SKM-1 (cell line): ENCODE measurements around the gene SUGCT.

ENCODE experiments used
- DNase-seq: peaks from one replicate; lab custom pipeline; 2025; ENCODE audit not compliant: unreplicated experiment; lab: John Stamatoyannopoulos, UW

The SUGCT gene

DNA sequence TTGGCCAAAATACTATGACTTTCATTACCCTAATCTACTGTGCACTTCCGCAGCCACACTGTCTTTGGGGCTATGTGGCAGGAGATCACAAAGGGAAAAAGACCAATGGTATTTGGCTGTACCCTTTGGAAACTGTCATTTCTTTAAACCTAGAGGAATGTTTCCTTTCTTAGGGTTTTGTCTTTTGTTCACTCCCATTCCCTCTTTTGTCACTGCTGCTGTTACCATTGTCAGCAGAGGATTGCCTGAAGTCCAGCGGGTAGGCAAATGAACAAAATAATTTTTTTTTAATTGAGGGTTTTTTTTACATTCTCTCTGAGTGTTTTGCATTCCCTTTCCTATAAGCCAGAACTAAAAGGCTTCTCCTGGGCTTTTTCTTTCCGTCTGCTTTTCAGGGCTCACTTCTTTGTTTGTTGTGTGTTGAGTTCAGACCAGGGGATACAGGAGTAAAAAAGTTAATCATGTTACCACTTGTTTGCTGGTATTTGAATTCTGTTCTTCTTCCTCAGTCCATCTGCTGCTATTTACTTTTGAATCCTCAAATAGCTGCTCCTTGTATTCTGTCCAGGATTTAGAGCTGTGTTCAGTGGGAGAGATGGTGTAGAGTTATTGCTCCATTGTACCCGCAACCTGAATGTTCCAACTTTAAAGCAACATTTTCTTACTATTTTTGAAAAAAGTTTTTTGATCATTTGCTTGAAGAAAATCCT, 374.6 kb downstream of the SUGCT start:
- no peak for DNase-seq

DNA sequence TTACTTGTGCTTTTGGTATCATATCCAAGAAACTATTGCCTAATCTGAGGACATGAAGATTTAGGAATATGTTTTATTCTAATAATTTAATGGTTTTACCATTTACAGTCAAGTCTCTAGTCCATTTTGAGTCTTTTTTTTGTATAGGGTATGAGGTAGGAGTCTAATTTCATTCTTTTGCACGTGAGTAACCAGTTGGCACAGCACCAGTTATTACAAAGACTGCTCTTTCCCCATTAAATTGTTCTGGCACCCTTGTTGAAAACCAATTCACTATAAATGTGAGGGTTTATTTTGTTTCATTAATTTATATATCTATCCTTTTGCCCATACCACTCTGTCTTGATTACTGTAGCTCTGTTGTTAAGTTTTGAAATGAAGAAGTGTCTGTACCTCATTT, 381.6 kb downstream of the SUGCT start:
- DNase-seq: no peak

DNA sequence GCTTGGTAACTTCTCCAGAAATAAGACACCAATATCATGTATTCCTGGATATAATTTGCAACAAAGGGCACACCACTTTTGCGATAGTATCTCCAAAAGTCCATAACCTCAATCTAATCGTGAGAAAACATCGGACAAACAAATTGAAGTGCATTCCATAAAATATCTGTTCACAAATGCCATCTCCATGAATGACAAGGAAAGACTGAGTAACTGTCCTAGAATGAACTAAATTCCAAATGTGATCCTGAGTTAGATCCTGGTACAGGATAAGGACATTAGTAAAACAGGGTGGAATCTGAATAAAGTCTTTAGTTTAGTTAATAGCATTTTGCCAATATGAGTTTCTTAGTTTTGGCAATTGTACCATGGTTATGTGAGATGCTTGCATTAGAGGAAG, 384.2 kb downstream of the SUGCT start:
- DNase-seq: no peak

DNA sequence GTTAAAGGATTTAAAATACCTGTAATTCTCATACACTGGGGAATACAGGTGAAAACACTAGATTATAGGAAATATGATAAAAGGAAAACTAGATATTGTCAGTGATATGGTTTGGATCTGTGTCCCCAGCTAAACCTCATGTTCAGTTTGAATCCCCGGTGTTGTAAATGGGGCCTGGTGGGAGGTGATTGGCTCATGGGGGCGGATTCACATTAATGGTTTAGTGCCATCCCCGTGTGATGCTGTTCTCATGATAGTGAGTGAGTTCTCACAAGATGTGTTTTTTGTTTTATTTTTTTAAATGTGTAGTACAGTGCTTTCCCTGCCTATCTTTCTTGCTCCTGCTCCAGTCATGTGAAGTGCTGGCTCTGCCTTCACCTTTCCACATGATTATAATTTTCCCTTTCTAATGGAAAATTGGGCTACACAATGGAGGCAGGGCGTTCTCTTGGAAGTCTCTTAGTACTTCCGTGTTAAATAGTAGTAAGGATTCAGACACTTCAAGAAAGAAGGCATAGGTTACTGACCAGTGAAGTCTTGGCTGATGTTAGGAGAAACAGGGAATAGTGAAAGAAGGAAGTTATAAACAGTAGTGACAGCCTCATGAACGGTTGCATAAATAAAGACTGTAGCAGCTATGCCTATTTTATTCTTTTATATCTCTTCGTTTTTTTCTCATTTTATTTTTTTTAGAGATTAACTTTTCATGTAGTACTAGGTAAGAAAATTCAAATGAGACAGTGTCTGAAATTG, 386.4 kb downstream of the SUGCT start:
- DNase-seq: no peak

DNA sequence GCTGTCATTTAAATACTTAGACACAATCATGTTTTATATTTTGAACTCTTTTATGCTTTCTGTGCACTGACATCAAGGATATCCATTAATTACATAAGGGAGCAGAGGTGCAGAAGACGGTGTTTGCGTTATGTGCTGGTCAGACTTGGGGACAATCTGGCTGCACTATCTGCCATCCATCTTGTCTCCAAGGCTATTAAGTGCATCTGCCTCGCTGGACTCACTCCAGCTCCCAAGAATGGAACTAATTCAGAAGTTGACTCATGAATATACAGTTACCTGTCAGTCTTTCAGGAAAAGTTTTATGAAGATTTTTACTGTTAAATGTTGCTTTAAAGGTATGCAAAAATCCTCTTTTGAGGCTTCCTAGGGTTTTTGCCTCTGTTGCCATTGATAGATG, 391.0 kb downstream of the SUGCT start:
- no peak for DNase-seq

DNA sequence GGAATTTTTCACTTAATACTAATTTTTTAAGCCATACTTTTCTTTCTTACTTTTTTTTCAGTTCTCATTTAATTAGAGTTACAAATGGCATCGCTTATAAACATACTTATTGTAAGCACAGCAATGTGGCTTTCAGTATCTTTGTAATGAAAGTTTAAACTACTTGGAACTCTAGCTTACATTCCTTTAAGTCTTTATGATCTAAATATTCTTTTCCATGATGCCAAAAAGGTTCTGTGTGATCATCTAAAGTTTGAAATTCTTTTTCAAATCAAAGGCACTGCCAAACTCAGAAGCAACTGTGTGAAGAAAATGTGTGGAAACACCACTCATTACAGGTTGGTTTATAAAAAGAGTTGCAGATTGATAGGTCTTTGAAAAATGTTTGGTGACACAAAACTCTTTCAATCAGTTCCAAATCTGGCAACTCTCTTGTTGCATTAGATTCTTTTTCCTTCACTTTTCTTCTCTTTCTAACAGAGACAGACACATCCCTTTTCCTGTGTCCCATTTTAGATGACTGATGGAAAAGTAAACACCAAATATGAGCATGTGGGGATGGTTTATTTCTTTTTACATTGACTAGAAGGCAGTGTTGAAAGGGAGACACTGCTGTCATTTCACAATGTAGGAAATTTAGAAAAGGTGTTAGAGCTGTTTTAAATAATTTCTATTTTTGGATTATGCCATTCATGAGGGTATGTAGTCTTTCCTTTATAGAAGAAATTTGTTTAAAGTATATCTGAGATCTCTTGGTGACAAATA, 392.3 kb downstream of the SUGCT start:
- no peak for DNase-seq

DNA sequence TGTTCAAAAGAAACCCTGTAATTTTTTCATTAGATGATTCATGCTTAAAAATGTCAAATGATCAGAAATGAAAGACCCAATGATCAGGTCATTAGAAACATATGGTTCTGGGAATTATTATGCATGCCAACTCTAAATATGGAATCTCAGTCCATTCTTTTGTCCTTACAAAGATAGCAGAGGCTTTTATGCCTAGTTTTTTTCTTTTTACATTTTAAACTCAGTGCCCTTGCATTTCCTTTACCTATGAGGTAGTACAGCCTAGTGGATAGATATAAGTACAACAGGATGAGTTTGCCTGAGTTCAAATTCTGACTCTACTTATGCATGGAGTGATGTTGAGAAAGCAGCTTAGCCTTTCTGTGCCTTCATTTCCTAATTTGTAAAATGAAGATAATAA, 392.9 kb downstream of the SUGCT start:
- DNase-seq: no peak

DNA sequence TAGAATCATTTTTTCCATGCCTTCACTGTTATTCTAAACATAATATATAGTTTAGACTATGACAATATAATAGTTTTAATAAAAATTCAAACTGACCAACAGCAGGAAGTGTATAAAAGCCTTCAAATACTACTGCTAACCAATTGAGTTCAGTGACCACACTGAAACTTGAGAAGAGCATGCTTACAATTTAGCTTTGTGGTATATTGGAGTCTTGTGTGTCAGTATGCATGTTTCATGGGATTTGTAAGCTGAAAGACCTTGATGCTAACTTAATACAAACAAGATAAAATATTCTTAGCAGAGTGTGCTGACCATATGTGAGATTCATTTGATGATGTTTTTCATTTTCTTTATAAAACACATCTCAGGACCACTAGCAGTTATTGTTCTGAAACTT, 395.5 kb downstream of the SUGCT start:
- DNase-seq: no peak

DNA sequence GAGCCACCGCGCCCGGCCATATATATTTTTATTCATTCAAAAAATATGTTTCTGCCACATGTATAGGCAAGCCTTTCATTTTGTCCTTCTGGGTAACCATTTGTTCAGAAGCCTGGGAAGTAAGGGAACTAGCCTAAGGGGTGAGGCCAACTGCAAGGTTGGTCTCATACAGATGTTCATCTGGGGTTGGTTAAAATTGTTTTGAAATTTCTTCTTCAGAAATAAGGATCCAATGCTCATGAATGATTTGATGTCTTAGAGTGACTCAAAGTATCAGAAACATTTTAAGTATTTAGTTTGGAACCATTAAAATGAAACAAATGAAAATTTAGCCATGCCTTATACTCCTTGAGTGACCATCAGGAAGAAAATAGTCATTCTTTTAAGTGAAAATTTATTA, 397.2 kb downstream of the SUGCT start:
- no peak for DNase-seq

DNA sequence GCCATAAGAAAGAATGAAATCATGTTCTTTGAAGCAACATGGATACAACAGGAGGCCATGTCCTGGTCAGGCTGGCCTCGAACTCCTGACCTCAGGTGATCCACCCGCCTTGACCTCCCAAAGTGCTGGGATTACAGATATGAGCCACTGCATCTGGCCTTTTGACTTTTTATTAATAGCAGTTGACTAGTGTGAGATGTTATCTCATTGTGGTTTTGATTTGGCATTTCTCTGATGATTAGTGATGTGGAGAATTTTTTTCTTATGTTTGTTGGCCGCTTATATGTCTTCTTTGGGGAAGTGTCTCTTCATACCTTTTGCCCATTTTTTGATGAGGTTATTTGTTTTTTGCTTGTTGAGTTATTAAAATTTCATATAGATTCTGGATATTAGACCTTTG, 400.9 kb downstream of the SUGCT start:
- no peak for DNase-seq

DNA sequence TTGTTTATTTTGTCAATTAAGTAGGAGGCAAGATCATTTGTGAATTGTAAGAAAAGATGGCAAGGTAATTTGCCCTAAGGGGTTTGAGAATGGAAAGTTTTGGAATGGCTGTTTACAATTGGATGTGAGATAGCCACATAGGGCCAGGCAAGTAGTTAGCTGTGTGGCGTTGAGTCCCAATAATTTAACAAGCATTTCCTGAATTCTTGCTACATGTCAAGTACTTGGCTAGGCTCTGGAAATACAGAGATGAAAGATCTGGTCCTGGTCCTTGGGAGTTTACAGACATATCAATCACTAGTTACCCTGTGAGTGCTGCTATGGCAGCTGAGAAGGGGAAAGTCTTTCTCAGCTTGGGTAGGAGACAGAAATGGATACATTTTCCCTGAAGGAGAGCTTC, 401.6 kb downstream of the SUGCT start:
- no peak for DNase-seq

DNA sequence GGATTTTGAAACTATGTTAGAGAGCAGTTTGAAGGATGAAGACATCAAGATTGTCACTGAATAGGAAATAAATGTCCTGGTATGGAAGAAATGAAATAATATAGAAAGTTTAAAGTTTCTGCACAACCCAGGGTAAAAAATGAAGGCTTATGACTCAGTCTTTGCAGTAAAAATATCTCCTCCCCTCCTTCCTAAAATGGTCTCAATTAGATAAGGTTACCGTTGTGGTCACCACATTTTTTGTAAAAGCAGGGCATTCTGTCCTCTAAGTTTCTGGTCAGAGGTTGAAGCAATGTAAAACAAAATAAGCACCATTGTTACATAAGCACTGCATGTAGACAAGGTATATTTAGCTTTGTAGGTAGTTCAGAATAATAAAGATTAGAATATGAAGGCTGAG, 403.5 kb downstream of the SUGCT start:
- no peak for DNase-seq

DNA sequence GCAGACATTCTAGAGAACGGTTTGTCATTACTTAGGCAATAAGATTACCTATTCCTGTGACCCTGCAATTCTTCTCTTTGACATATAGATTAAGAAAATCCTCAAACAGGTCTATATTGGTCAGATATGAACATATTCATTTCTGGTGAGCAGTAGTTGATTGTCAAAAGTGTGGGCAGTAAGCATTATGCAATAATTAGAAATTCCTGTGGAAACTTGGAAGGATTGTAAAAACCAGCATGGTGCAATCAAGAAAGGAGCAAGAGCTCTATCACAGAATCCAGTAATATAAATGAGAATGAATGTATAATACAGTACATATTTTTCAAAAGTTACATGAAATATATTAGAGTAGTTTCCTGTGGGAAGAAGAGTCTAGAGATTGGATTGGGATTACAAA, 406.5 kb downstream of the SUGCT start:
- DNase-seq: no peak

DNA sequence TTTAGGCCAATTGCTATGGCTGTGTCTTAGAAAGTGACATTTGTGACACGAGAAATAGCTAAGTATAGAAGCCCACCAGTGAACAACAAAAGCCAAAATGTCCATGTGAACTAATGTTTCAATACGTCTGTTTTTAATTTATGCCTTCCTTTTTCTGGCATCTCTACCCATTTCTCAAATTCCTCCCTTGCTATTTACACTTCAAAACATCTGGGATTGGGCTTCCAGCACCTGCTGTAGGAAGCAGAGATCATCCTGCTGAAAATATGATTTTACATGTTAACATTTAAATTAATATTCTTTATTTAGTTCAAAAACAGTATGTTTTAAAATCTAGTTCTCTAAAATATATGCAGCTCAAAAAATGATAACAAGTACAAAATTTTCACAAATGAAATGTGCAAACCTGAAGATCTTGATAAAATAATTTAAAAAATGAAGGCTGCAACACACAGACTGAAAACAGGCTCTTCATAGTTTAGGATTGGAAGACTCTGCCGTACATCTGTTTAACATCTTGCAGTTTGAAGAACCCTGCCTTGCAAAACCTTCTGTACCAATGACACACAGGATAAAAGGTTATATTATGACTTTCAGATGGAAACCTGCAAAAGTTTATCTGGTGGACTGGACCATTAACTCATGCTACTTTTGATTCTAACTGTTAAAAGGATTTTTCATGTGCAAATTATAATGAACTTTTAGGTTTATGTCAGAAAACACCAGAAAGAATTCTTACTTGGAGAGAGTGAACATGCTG, 408.4 kb downstream of the SUGCT start:
- no peak for DNase-seq

DNA sequence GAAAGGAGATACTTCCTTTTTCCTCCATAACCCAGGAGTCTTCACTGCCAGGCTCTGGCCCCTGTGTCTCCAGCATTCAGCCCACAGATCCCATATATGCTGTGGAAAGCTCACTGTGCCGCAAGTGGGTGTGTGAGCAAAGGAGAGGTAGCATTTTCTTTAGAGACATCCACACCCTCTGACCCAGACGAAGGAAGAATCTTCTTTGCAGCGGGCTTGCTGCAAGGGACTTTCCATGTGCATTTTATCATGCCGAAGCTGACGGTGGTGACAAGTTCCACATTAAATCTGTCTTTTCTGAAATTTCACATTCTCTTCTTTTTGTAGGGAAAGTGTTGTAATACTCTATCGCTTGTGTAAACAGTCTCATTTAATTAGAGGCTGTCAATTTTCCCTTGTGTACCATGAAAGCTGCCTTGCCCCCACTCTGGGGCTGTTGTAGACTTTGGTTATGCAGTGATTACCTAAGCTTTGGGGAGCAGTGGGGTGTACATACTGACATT, 409.5 kb downstream of the SUGCT start:
- DNase-seq: no peak

DNA sequence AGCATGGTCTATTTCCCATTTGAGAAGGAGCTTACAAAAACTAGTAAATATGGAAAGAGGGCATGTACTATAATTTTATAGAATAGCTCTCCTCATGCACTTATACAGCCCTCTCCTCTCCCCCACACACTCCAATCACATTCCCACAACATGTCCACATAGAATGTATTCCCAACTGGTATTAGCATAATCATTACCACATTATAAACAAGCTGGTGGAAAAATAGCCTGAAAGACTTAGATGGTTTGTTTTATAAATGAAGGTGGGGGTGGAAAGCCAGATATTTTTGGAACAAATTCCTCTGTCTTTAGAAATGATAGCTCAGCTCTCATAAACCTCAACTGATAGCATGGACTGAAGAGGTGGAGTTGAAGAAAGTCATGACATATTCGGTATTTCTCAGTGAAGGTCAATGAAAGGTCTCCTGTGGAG, 410.1 kb downstream of the SUGCT start:
- no peak for DNase-seq

DNA sequence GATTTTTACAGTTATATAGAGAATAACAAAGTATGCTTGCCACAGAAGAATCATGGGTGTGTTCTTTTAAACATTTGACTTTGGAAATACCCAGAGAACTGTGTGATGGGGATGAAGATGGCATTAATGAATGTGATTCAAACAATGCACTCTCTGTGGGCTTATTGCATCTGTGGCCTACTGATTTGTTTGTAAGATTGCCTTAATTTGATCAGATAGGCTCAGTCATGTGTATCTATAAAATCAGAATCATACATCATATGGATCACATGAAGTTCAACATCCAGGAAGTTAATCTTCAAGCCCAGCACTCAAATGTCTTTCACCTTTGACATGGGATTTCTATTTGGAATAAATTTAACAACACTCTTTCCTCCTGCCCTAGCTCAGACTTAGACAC, 410.9 kb downstream of the SUGCT start:
- DNase-seq: no peak

DNA sequence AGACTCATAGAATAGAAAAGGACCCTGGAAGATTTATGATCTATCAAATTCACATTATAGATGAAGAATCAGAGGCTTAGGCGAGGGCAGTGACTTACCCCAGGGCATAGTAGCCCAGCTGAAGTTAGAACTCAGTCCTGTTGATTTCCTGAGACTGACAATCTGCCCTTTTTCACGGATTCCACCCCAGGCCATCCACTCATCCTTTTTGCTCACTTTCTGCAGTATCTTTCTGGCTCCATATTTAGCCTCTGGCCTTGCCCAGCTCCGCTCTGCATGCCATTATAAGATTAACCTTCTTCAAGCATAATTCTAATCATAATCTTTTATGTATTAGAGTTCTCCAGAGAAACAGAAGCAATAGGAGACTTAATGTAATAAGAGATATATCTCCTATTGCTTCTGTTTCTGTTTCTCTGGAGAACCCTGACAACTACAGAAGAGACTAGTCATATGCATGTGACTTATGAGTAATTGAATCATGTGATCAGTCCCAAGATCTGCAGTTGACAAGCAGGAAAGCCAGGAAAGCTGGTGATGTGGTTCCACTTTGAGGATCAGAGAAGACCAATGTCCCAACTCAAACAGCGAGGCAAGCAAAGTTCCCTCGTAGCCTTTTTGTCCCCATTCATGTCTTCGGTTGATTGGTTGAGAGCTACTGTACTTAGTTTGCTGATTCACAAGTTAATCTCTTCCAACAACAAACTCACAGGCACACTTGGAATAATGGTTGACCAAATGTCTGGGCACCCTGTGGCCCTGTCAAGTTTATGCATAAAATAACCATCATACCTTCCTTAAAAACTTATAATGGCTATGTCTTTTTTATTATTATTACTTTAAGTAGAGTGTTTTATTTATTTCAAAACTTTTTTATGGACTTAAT, 412.1 kb downstream of the SUGCT start:
- no peak for DNase-seq

DNA sequence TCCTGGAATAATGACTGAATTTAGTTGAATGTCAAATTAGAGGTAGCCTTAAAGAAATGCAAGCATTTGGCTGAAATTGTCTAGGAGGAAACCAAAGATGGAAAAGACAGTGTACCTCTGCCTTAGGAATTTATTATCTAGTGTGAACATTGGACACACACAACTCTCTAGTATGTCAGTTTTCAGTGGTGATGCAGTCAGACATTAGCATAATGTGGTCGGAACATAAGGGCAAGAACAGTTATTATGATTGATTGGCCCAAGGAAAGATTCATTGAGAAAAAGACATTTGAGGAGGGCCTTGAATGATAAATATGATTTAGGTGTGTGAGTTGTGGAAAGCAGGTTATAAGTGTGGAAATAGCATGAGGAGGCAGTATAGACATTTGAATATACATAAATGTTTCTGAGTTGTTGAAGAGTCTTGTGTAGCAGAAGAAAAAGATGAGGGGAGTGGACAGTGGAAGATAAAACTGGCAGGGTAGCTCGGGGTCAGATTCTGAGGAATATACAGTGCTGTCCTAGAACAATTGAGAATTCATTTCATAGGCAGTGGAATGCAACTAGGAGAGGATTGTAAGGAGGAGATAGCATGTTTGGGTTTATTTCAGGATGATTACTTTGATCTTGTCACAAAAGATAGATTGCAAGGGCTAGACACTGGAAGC, 414.7 kb downstream of the SUGCT start:
- no peak for DNase-seq
